ENCODE data around the gene AMDHD1. TPM values are rescaled to one million over a fixed set of nuclear protein-coding genes. Genes with fewer than 3 reads are reported as not detected.

Gene AMDHD1
- total and polyA plus RNA-seq, 2 donors (not counting 1 experiment from before 2014, with no cell fraction given): 0.08 to 0.33 TPM

DNA sequence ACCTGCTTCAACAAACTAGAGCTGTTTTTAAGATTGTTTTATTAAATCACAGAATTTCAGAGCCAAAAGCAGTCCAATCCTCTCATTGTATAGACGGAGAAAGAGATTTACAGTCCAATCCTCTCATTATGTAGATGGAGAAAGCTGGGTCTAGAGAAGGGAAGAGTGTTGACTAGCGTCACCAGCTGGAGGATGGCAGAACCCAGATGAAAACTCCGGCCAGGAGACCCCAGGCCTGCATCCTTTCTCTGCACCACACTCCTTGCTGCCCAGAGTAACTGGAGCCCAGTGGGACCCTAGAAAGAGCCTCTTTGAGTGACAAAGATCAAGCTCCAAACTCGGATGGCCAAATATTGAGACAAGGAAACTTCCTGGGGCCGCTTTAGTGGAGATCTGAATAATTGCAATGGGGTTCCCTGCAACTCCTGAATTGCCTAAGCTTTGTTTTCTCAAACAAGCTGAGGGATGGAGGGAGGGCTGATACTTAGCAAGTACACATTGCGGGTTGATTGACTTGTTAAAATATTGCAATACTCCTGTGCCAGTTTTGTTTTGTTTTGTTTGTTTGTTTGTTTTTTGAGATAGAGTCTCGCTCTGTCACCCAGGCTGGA is 12.5 kb downstream of the AMDHD1 start:
- peaks cover 6% of the 10 kb centered on the region for H3K27me3 ChIP-seq (ENCODE audit: control insufficient read depth, insufficient read depth, low read length)
- no peaks in the 10 kb centered on the region for H3K4me1 ChIP-seq (ENCODE audit: control insufficient read depth, extremely low read depth, insufficient read depth, low read length)
- no peak overlapping the region for H3K4me3 ChIP-seq (replicated peaks in 1 of 4; ENCODE audit: control extremely low read depth in 1 of 4, insufficient read depth in 1 of 4, low read depth in 3 of 4, low read length in 4 of 4)
- H4K20me1 ChIP-seq (ENCODE audit: control insufficient read depth, extremely low read depth, insufficient read depth, low read length): no peaks in the 10 kb centered on the region
- H3K36me3 ChIP-seq (ENCODE audit: control insufficient read depth, insufficient read depth, low read length): no peaks in the 10 kb centered on the region
- H2AFZ ChIP-seq (ENCODE audit: low read length): no peak overlapping the region
- no peaks in the 10 kb centered on the region for H3K9me3 ChIP-seq (ENCODE audit: control insufficient read depth, insufficient read depth, low read depth, low read length)
- no peak for TF ChIP-seq EZH2 (IDR thresholded peaks at IDR 0.05; ENCODE audit: low read length, missing control alignments)
- TF ChIP-seq, protein P1, sequence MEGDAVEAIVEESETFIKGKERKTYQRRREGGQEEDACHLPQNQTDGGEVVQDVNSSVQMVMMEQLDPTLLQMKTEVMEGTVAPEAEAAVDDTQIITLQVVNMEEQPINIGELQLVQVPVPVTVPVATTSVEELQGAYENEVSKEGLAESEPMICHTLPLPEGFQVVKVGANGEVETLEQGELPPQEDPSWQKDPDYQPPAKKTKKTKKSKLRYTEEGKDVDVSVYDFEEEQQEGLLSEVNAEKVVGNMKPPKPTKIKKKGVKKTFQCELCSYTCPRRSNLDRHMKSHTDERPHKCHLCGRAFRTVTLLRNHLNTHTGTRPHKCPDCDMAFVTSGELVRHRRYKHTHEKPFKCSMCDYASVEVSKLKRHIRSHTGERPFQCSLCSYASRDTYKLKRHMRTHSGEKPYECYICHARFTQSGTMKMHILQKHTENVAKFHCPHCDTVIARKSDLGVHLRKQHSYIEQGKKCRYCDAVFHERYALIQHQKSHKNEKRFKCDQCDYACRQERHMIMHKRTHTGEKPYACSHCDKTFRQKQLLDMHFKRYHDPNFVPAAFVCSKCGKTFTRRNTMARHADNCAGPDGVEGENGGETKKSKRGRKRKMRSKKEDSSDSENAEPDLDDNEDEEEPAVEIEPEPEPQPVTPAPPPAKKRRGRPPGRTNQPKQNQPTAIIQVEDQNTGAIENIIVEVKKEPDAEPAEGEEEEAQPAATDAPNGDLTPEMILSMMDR (conservative IDR thresholded peaks at IDR 0.05 in 1 of 2, IDR thresholded peaks at IDR 0.05 in 1 of 2; ENCODE audit: low read depth in 1 of 2, low read length in 2 of 2): no peak
- H3K79me2 ChIP-seq (ENCODE audit: control insufficient read depth, insufficient read depth, low read length): no peaks in the 10 kb centered on the region
- H3K9ac ChIP-seq (ENCODE audit: insufficient read depth, low read length): no peak overlapping the region
- no peak overlapping the region for H3K4me2 ChIP-seq (ENCODE audit: extremely low read depth, insufficient read depth, low read length)
- DNase-seq (ENCODE audit: low read depth in 2 of 2): no peak
- no peak overlapping the region for H3K27ac ChIP-seq (ENCODE audit: insufficient read depth, low read length)

DNA sequence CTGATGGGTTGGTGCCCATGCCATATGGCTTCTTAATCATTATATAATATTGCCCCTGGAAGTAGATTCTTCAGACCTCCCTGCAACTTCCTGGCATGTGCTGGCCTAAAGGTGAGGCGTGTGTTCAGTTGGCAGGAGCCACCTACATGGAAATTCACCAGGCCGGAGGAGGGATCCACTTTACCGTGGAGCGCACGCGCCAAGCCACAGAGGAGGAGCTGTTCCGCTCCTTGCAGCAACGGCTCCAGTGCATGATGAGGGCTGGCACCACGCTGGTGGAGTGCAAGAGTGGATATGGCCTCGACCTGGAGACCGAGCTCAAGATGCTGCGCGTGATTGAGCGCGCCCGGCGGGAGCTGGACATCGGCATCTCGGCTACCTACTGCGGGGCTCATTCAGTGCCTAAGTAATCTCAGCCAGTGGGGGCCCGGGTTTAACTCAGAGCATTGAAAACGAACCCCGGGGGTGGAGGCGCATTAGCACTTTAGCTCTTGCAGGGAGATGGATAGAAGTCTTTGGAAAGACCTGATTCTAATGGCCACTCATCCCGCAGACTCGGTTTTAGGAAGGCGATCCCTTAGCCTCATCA is 13.5 kb downstream of the AMDHD1 start:
- no peaks in the 10 kb centered on the region for H3K9me3 ChIP-seq (ENCODE audit: control insufficient read depth, insufficient read depth, low read depth, low read length)

DNA sequence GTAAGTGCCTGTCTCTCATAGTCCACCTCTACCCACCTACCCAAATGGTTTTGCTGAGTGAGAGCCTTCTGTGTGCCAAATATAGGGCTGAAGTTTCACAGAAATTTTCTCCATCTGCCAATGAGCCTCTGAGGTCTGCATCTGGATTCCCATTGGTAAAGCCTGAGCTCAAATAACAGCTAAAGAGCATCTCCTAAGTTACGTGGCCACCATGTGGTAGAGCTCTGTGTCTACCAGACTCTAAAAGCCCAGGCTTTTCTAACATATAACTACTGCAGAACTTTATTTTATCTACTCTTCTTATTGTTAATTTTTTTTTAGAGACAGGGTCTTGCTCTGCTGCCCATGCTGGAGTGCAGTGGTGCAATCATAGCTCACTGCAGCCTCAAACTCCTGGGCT is 16.0 kb downstream of the AMDHD1 start:
- H3K9me3 ChIP-seq (ENCODE audit: control insufficient read depth, insufficient read depth, low read depth, low read length): no peaks in the 10 kb centered on the region
- H2AFZ ChIP-seq (ENCODE audit: low read length): no peak overlapping the region
- H3K27ac ChIP-seq (ENCODE audit: insufficient read depth, low read length): no peak overlapping the region
- H3K27me3 ChIP-seq (ENCODE audit: control insufficient read depth, insufficient read depth, low read length): peaks cover 4% of the 10 kb centered on the region
- no peaks in the 10 kb centered on the region for H3K4me1 ChIP-seq (ENCODE audit: control insufficient read depth, extremely low read depth, insufficient read depth, low read length)
- peak; percentile 11 to 15 for DNase-seq (ENCODE audit: low read depth in 2 of 2)
- H3K9ac ChIP-seq (ENCODE audit: insufficient read depth, low read length): no peak overlapping the region
- H3K4me2 ChIP-seq (ENCODE audit: extremely low read depth, insufficient read depth, low read length): no peak overlapping the region
- no peak overlapping the region for H3K4me3 ChIP-seq (replicated peaks in 1 of 4; ENCODE audit: control extremely low read depth in 1 of 4, insufficient read depth in 1 of 4, low read depth in 3 of 4, low read length in 4 of 4)
- no peaks in the 10 kb centered on the region for H4K20me1 ChIP-seq (ENCODE audit: control insufficient read depth, extremely low read depth, insufficient read depth, low read length)
- no peaks in the 10 kb centered on the region for H3K36me3 ChIP-seq (ENCODE audit: control insufficient read depth, insufficient read depth, low read length)
- TF ChIP-seq EZH2 (IDR thresholded peaks at IDR 0.05; ENCODE audit: low read length, missing control alignments): no peak
- TF ChIP-seq, protein P1 (conservative IDR thresholded peaks at IDR 0.05 in 1 of 2, IDR thresholded peaks at IDR 0.05 in 1 of 2; ENCODE audit: low read depth in 1 of 2, low read length in 2 of 2): peak in 1 of 2 donors; percentile 22
- no peaks in the 10 kb centered on the region for H3K79me2 ChIP-seq (ENCODE audit: control insufficient read depth, insufficient read depth, low read length)

More for the DNA sequence above, 13.5 kb downstream of the AMDHD1 start:
- H3K4me2 ChIP-seq (ENCODE audit: extremely low read depth, insufficient read depth, low read length): no peak overlapping the region
- no peak overlapping the region for H3K27ac ChIP-seq (ENCODE audit: insufficient read depth, low read length)
- no peaks in the 10 kb centered on the region for H3K79me2 ChIP-seq (ENCODE audit: control insufficient read depth, insufficient read depth, low read length)
- H4K20me1 ChIP-seq (ENCODE audit: control insufficient read depth, extremely low read depth, insufficient read depth, low read length): no peaks in the 10 kb centered on the region
- no peak for DNase-seq (ENCODE audit: low read depth in 2 of 2)
- H2AFZ ChIP-seq (ENCODE audit: low read length): no peak overlapping the region
- H3K4me3 ChIP-seq (replicated peaks in 1 of 4; ENCODE audit: control extremely low read depth in 1 of 4, insufficient read depth in 1 of 4, low read depth in 3 of 4, low read length in 4 of 4): no peak overlapping the region
- H3K27me3 ChIP-seq (ENCODE audit: control insufficient read depth, insufficient read depth, low read length): peaks cover 4% of the 10 kb centered on the region
- H3K36me3 ChIP-seq (ENCODE audit: control insufficient read depth, insufficient read depth, low read length): no peaks in the 10 kb centered on the region
- no peak for TF ChIP-seq EZH2 (IDR thresholded peaks at IDR 0.05; ENCODE audit: low read length, missing control alignments)
- H3K4me1 ChIP-seq (ENCODE audit: control insufficient read depth, extremely low read depth, insufficient read depth, low read length): no peaks in the 10 kb centered on the region
- no peak overlapping the region for H3K9ac ChIP-seq (ENCODE audit: insufficient read depth, low read length)

Measured in fibroblast of lung (primary cell).